Activated T-cell treated with anti-CD3 and anti-CD28 coated beads, Interleukin-2, amount 50 U/mL, for 24 hours (primary cell): Measurements from ENCODE around the gene ERGIC1.

ENCODE experiments used
- DNase-seq: peaks from one replicate; pipeline ENCODE4 v3.0.0-alpha.2; 2020
- H3K27ac Mint-ChIP-seq: 2 replicates; pipeline ENCODE4 v1.8.0; 2020; ENCODE audit warnings: mild to moderate bottlenecking, mixed read lengths
- H3K27me3 Mint-ChIP-seq: 2 replicates; pipeline ENCODE4 v1.8.0; 2020; ENCODE audit warnings: mixed read lengths
- H3K36me3 Mint-ChIP-seq: 2 replicates; pipeline ENCODE4 v1.8.0; 2020; ENCODE audit warnings: low read depth, mixed read lengths
- H3K4me1 Mint-ChIP-seq: 2 replicates; pipeline ENCODE4 v1.8.0; 2020; ENCODE audit warnings: low read depth, mixed read lengths
- H3K4me3 Mint-ChIP-seq: 2 replicates; pipeline ENCODE4 v1.8.0; 2020; ENCODE audit warnings: mild to moderate bottlenecking, moderate library complexity, mixed read lengths
- H3K9me3 Mint-ChIP-seq: 2 replicates; pipeline ENCODE4 v1.8.0; 2020; ENCODE audit warnings: mixed read lengths

Gene ERGIC1

GRCh38 chr5:172905346-172906140 is 71.5 kb downstream of the ERGIC1 start:
- H3K36me3 Mint-ChIP-seq, result peaks cover 21% of the 10 kb centered on the region
- no peaks in the 10 kb centered on the region for H3K27me3 Mint-ChIP-seq
- peaks cover 7% of the 10 kb centered on the region for H3K4me1 Mint-ChIP-seq
- no peak for DNase-seq
- no peaks in the 10 kb centered on the region for H3K9me3 Mint-ChIP-seq
- H3K27ac Mint-ChIP-seq, result peak overlapping the region; percentile 44
- no peak overlapping the region for H3K4me3 Mint-ChIP-seq

DNA sequence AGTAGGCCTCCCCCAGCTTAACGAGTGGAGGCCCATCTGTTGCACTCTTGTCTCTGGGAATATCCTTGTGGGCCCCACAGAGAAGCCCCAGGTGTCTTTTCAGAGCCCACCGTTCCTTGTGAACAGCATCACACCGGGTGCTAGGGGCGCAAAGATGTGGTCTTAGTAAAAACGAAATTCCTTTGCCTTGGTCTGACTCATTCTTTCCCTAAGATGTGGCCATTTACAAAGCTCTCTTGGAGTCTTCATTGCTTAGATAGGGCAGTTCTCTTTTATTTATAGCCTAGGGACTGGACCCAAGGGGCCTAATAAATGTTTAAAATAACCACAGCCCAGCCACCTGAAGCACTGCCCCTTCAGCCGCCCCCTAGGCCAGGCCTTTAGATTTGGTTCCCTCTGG is 72.4 kb downstream of the ERGIC1 start:
- Mint-ChIP-seq H3K4me3 (no peak overlapping the region), H3K36me3 (peaks cover 23% of the 10 kb centered on the region), H3K27ac (no peak overlapping the region), H3K27me3 (no peaks in the 10 kb centered on the region), H3K4me1 (peaks cover 7% of the 10 kb centered on the region), H3K9me3 (no peaks in the 10 kb centered on the region)
- no peak for DNase-seq

DNA sequence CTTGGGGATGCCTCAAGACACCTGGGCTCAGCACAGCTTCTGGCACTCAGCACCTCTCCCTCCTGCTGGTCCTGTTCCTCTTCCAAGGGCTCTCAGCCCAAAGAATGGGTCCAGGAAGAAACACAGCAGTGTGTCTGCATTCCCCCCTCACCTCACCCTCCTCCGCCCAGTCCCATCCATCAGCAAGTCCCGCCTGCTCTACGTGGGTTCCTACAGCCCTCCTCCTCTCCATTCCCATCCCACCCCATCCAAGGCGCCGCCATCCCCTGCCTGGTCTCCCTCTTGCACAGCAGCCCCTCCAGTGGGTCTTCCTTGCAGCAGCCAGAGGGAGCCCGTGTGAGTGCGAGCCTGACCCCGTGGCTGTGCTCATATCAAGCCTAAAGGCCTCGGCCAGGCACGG is 72.8 kb downstream of the ERGIC1 start:
- H3K27ac Mint-ChIP-seq, result peak overlapping the region; percentile 57
- H3K27me3 Mint-ChIP-seq, result no peaks in the 10 kb centered on the region
- no peak for DNase-seq
- no peaks in the 10 kb centered on the region for H3K9me3 Mint-ChIP-seq
- no peak overlapping the region for H3K4me3 Mint-ChIP-seq
- H3K4me1 Mint-ChIP-seq, result peaks cover 7% of the 10 kb centered on the region
- peaks cover 23% of the 10 kb centered on the region for H3K36me3 Mint-ChIP-seq

- Mint-ChIP-seq H3K27me3 (no peaks in the 10 kb centered on the region), H3K9me3 (no peaks in the 10 kb centered on the region), H3K27ac (no peak overlapping the region), H3K4me3 (no peak overlapping the region), H3K36me3 (peaks cover 22% of the 10 kb centered on the region), H3K4me1 (peaks cover 7% of the 10 kb centered on the region)
- DNase-seq, result no peak
Observed at GRCh38 chr5:172907657-172908056, 73.6 kb downstream of the ERGIC1 start.

DNA sequence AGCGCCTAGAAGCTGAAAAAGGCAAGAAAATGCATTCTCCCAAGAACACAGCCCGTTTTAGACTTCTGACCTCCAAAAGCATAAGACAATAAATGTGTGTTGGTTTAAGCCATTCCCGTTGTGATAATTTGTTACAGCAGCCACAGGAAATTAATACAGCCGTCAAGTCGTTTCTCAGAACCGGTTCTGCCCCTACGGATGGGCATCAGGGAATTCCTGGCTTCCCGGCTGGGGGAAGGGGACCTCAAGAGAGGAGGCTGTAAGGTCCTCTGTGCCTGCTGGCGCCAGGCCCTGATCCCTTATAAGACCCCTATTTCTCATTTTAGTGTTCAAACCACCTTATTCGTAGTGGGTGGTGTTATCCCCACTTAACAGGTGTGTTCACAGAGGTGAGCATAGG is 74.6 kb downstream of the ERGIC1 start:
- H3K4me1 Mint-ChIP-seq, result peaks cover 7% of the 10 kb centered on the region
- H3K4me3 Mint-ChIP-seq, result no peak overlapping the region
- DNase-seq, result no peak
- peaks cover 31% of the 10 kb centered on the region for H3K36me3 Mint-ChIP-seq
- no peak overlapping the region for H3K27ac Mint-ChIP-seq
- H3K27me3 Mint-ChIP-seq, result no peaks in the 10 kb centered on the region
- H3K9me3 Mint-ChIP-seq, result no peaks in the 10 kb centered on the region

- no peak overlapping the region for H3K27ac Mint-ChIP-seq
Observed at GRCh38 chr5:172909931-172910502, 76.0 kb downstream of the ERGIC1 start.

DNA sequence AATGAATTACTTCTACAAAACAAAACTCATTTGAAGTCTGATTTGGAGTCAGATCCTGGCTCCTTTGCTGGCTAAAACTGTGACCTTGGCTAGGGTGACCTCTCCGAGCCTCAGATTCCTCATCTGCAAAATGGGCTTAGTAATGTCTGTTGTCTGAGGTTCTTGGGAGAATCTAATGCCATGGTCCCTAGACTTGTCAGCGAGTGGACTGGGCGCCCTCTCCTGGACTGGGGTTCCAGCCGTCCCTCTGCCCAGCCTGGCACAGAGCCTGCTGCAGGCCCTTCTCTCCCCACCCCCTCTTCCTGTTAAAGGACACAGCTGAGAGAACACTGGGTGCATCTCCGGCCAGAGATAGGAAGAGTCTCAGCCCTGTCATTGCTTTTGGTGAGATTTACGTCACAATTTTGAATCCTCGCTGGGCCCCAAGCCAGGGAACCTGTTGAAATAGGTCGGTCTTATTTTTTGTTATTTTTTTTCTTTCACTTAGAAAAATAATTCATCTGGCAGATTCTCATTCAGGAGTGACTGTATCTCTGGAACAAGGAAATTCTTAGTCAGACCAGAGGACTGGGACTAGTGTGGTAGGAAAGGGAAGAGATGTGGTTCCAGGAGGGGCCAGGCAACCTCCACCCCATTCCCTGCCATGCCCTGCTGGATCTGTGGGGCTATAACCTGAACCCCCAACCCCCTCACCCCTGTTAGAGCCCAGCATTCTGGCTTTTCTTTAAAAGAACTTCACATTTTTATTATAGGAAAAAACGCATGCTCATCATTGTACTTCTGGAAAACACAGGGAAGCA is 77.0 kb downstream of the ERGIC1 start:
- Mint-ChIP-seq H3K4me3 (no peak overlapping the region), H3K27ac (no peak overlapping the region), H3K27me3 (no peaks in the 10 kb centered on the region), H3K9me3 (no peaks in the 10 kb centered on the region), H3K36me3 (peaks cover 43% of the 10 kb centered on the region), H3K4me1 (peaks cover 7% of the 10 kb centered on the region)
- peak; percentile 38 for DNase-seq

More at GRCh38 chr5:172909931-172910502, 76.0 kb downstream of the ERGIC1 start:
- H3K4me1 Mint-ChIP-seq, result peaks cover 7% of the 10 kb centered on the region
- no peaks in the 10 kb centered on the region for H3K27me3 Mint-ChIP-seq
- H3K4me3 Mint-ChIP-seq, result no peak overlapping the region
- DNase-seq, result no peak
- H3K36me3 Mint-ChIP-seq, result peaks cover 37% of the 10 kb centered on the region
- H3K9me3 Mint-ChIP-seq, result no peaks in the 10 kb centered on the region

DNA sequence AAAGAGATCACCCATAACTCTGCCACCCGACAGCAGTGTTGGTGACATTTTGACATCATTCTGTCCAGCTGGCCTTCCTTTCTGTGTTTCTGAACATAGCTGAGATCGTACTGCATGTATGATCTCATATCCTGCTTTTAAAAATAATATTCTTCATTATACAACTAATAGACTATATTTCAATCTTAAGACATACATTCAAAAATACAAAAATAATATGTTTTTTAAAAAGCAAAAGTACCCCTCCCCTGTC is 77.5 kb downstream of the ERGIC1 start:
- Mint-ChIP-seq H3K27me3 (no peaks in the 10 kb centered on the region), H3K4me3 (no peak overlapping the region), H3K27ac (no peak overlapping the region), H3K9me3 (no peaks in the 10 kb centered on the region), H3K36me3 (peaks cover 44% of the 10 kb centered on the region), H3K4me1 (peaks cover 5% of the 10 kb centered on the region)
- no peak for DNase-seq

DNA sequence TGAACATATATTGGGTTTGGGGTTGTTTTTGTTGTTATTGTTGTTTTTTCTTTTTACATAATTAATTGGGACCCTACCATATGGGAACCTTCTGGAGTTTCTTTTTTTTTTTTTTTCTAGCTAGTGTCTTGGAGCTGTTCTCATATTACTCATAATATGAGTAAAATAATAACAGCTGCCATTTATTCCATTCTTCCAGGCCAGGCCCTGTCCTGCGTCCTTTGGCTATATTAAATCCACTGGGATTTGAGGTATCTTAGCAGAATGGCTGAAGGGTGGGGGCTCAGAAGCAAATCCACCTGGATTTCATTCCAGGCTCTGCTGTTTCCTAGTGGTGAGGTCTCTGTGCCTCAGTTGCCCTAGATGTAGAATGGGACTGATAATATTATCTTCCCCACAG is 77.9 kb downstream of the ERGIC1 start:
- no peak overlapping the region for H3K27ac Mint-ChIP-seq
- peaks cover 46% of the 10 kb centered on the region for H3K36me3 Mint-ChIP-seq
- H3K9me3 Mint-ChIP-seq, result no peaks in the 10 kb centered on the region
- H3K27me3 Mint-ChIP-seq, result no peaks in the 10 kb centered on the region
- no peak for DNase-seq
- H3K4me1 Mint-ChIP-seq, result peaks cover under 1% of the 10 kb centered on the region
- no peak overlapping the region for H3K4me3 Mint-ChIP-seq

GRCh38 chr5:172913117-172913850 is 79.2 kb downstream of the ERGIC1 start:
- no peak overlapping the region for H3K4me3 Mint-ChIP-seq
- no peaks in the 10 kb centered on the region for H3K9me3 Mint-ChIP-seq
- no peak overlapping the region for H3K27ac Mint-ChIP-seq
- H3K36me3 Mint-ChIP-seq, result peaks cover 55% of the 10 kb centered on the region
- peaks cover 5% of the 10 kb centered on the region for H3K4me1 Mint-ChIP-seq
- DNase-seq, result no peak
- H3K27me3 Mint-ChIP-seq, result no peaks in the 10 kb centered on the region

- H3K27me3 Mint-ChIP-seq, result no peaks in the 10 kb centered on the region
- no peak overlapping the region for H3K27ac Mint-ChIP-seq
- H3K4me3 Mint-ChIP-seq, result no peak overlapping the region
- no peaks in the 10 kb centered on the region for H3K9me3 Mint-ChIP-seq
- peaks cover 59% of the 10 kb centered on the region for H3K36me3 Mint-ChIP-seq
- H3K4me1 Mint-ChIP-seq, result peaks cover 15% of the 10 kb centered on the region
- no peak for DNase-seq
Observed at GRCh38 chr5:172915514-172915913, 81.5 kb downstream of the ERGIC1 start.

- H3K4me3 Mint-ChIP-seq, result no peak overlapping the region
- DNase-seq, result peak; percentile 37
- H3K36me3 Mint-ChIP-seq, result peaks cover 42% of the 10 kb centered on the region
- H3K9me3 Mint-ChIP-seq, result no peaks in the 10 kb centered on the region
- no peaks in the 10 kb centered on the region for H3K27me3 Mint-ChIP-seq
- peak overlapping the region; percentile 81 for H3K27ac Mint-ChIP-seq
- peaks cover 15% of the 10 kb centered on the region for H3K4me1 Mint-ChIP-seq
Observed at GRCh38 chr5:172918421-172919371, 84.6 kb downstream of the ERGIC1 start.

DNA sequence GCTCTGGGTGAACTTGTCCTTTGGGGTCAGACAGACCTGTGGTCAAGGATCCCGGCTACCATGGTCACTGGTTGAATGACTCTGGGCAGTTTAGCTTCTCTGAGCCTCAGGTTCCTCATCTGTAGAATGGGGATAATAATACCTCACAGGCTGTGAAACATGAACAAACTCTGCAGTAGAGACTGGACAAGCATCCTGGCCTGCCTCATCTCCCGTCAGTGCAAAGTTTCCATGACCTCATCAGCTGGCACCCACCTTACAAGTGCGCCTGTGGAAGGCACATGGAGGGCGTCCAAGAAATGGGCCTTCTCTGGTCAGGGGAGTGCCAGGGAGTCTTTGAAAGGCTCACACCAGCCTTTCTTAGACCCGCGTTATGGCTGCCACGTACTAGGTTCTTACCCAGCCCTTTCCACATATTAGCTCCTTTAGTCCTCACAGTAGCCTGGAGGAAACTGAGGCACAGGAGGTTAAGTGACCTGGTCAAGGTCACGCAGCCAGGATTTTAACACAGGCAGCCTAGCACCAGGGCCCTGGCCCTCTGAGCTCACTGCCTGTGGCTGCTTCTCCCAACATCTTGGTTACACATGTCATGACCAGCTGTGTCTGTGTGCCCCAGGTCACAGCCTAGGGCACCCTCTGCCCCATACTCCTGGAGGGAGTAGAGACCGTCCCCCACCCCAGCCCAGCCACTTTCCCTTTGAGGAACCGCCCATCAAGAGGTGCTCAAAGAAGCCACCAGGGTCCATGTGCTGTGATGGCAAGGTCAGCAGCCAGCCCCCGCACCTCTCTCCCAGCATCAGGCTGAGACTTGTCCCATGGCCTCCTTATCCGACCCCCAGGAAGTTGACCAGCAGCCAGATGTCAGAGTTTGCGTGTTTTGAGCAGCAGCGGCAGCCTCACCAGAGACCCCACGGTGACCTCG is 85.7 kb downstream of the ERGIC1 start:
- Mint-ChIP-seq H3K27me3 (no peaks in the 10 kb centered on the region), H3K4me3 (no peak overlapping the region), H3K27ac (peak overlapping the region; percentile 26), H3K36me3 (peaks cover 43% of the 10 kb centered on the region), H3K4me1 (peaks cover 15% of the 10 kb centered on the region), H3K9me3 (no peaks in the 10 kb centered on the region)
- DNase-seq, result no peak
